ENCODE measurements around the gene PRKN.
"Not testable (repeated sequence)": the region's sequence is repeated elsewhere in the genome, so short reads cannot be mapped to it uniquely, and the experiment has no call there.

PRKN gene

GRCh38 chr6:161503570-161503969 is 1224.0 kb downstream of the PRKN start:
- Histone ChIP-seq H3K4me3 (ENCODE audit: extremely low read depth, insufficient read depth, low read length, poor library complexity, severe bottlenecking) (no peak overlapping the region), H3K9me3 (ENCODE audit: control insufficient read depth, low read length) (no peaks in the 10 kb centered on the region), H3K4me1 (ENCODE audit: control insufficient read depth, insufficient read depth, low read length, poor library complexity, severe bottlenecking) (no peaks in the 10 kb centered on the region), H3K36me3 (ENCODE audit: control insufficient read depth, insufficient read depth, low read length) (no peaks in the 10 kb centered on the region), H3K27ac (ENCODE audit: low read depth, low read length, severe bottlenecking) (no peak overlapping the region)
- 50 to 53% methylated on average over 1 to 3 of the region's 4 CpGs for WGBS, 2 experiments (ENCODE audit: insufficient coverage in 2 of 2)

- Histone ChIP-seq H3K27ac (ENCODE audit: low read depth, low read length, severe bottlenecking) (no peak overlapping the region), H3K4me1 (ENCODE audit: control insufficient read depth, insufficient read depth, low read length, poor library complexity, severe bottlenecking) (no peaks in the 10 kb centered on the region), H3K4me3 (ENCODE audit: extremely low read depth, insufficient read depth, low read length, poor library complexity, severe bottlenecking) (no peak overlapping the region), H3K36me3 (ENCODE audit: control insufficient read depth, insufficient read depth, low read length) (no peaks in the 10 kb centered on the region), H3K9me3 (ENCODE audit: control insufficient read depth, low read length) (no peaks in the 10 kb centered on the region)
- WGBS, 2 experiments (ENCODE audit: insufficient coverage in 2 of 2) = no CpG with 5 or more reads among the region's 4 CpGs
These were observed 1228.7 kb downstream of the PRKN start for GRCh38 chr6:161498881-161499280.

GRCh38 chr6:161498359-161498758 is 1229.2 kb downstream of the PRKN start:
- H3K36me3 ChIP-seq (ENCODE audit: control insufficient read depth, insufficient read depth, low read length) = no peaks in the 10 kb centered on the region
- WGBS, 2 experiments (ENCODE audit: insufficient coverage in 2 of 2) = 41% methylated on average over 5 of the region's 7 CpGs; no CpG with 5 or more reads in 1 of the 2 experiments
- no peaks in the 10 kb centered on the region for H3K4me1 ChIP-seq (ENCODE audit: control insufficient read depth, insufficient read depth, low read length, poor library complexity, severe bottlenecking)
- H3K27ac ChIP-seq (ENCODE audit: low read depth, low read length, severe bottlenecking) = no peak overlapping the region
- H3K9me3 ChIP-seq (ENCODE audit: control insufficient read depth, low read length) = no peaks in the 10 kb centered on the region
- H3K4me3 ChIP-seq (ENCODE audit: extremely low read depth, insufficient read depth, low read length, poor library complexity, severe bottlenecking) = no peak overlapping the region

GRCh38 chr6:161496941-161497340 is 1230.6 kb downstream of the PRKN start:
- H3K27ac ChIP-seq (ENCODE audit: low read depth, low read length, severe bottlenecking) = no peak overlapping the region
- 95 to 100% methylated on average over 6 of the region's 8 CpGs for WGBS, 2 experiments (ENCODE audit: insufficient coverage in 2 of 2)
- H3K9me3 ChIP-seq (ENCODE audit: control insufficient read depth, low read length) = no peaks in the 10 kb centered on the region
- H3K4me1 ChIP-seq (ENCODE audit: control insufficient read depth, insufficient read depth, low read length, poor library complexity, severe bottlenecking) = no peaks in the 10 kb centered on the region
- H3K4me3 ChIP-seq (ENCODE audit: extremely low read depth, insufficient read depth, low read length, poor library complexity, severe bottlenecking) = no peak overlapping the region
- H3K36me3 ChIP-seq (ENCODE audit: control insufficient read depth, insufficient read depth, low read length) = no peaks in the 10 kb centered on the region

GRCh38 chr6:161496271-161496670 is 1231.3 kb downstream of the PRKN start:
- not testable (repeated sequence) for H3K4me1 ChIP-seq (ENCODE audit: control insufficient read depth, insufficient read depth, low read length, poor library complexity, severe bottlenecking); H3K9me3 ChIP-seq (ENCODE audit: control insufficient read depth, low read length); H3K27ac ChIP-seq (ENCODE audit: low read depth, low read length, severe bottlenecking); H3K36me3 ChIP-seq (ENCODE audit: control insufficient read depth, insufficient read depth, low read length); H3K4me3 ChIP-seq (ENCODE audit: extremely low read depth, insufficient read depth, low read length, poor library complexity, severe bottlenecking)
- 84% methylated on average over 4 of the region's 4 CpGs; no CpG with 5 or more reads in 1 of the 2 experiments for WGBS, 2 experiments (ENCODE audit: insufficient coverage in 2 of 2)

GRCh38 chr6:161494566-161494965 is 1233.0 kb downstream of the PRKN start:
- Histone ChIP-seq H3K4me1 (ENCODE audit: control insufficient read depth, insufficient read depth, low read length, poor library complexity, severe bottlenecking) (no peaks in the 10 kb centered on the region), H3K36me3 (ENCODE audit: control insufficient read depth, insufficient read depth, low read length) (no peaks in the 10 kb centered on the region), H3K9me3 (ENCODE audit: control insufficient read depth, low read length) (no peaks in the 10 kb centered on the region), H3K4me3 (ENCODE audit: extremely low read depth, insufficient read depth, low read length, poor library complexity, severe bottlenecking) (no peak overlapping the region), H3K27ac (ENCODE audit: low read depth, low read length, severe bottlenecking) (no peak overlapping the region)
- 86 to 98% methylated on average over 3 to 5 of the region's 7 CpGs for WGBS, 2 experiments (ENCODE audit: insufficient coverage in 2 of 2)

GRCh38 chr6:161493576-161494118 is 1233.9 kb downstream of the PRKN start:
- H3K4me3 ChIP-seq (ENCODE audit: extremely low read depth, insufficient read depth, low read length, poor library complexity, severe bottlenecking) = no peak overlapping the region
- H3K4me1 ChIP-seq (ENCODE audit: control insufficient read depth, insufficient read depth, low read length, poor library complexity, severe bottlenecking) = no peaks in the 10 kb centered on the region
- no peaks in the 10 kb centered on the region for H3K36me3 ChIP-seq (ENCODE audit: control insufficient read depth, insufficient read depth, low read length)
- WGBS, 2 experiments (ENCODE audit: insufficient coverage in 2 of 2) = 83 to 85% methylated on average over 7 to 9 of the region's 13 CpGs
- H3K9me3 ChIP-seq (ENCODE audit: control insufficient read depth, low read length) = no peaks in the 10 kb centered on the region
- H3K27ac ChIP-seq (ENCODE audit: low read depth, low read length, severe bottlenecking) = no peak overlapping the region

- no peaks in the 10 kb centered on the region for H3K9me3 ChIP-seq (ENCODE audit: control insufficient read depth, low read length)
- 81 to 97% methylated on average over 3 of the region's 5 CpGs for WGBS, 2 experiments (ENCODE audit: insufficient coverage in 2 of 2)
- H3K27ac ChIP-seq (ENCODE audit: low read depth, low read length, severe bottlenecking) = no peak overlapping the region
- H3K4me3 ChIP-seq (ENCODE audit: extremely low read depth, insufficient read depth, low read length, poor library complexity, severe bottlenecking) = no peak overlapping the region
- H3K4me1 ChIP-seq (ENCODE audit: control insufficient read depth, insufficient read depth, low read length, poor library complexity, severe bottlenecking) = peaks cover 21% of the 10 kb centered on the region
- no peaks in the 10 kb centered on the region for H3K36me3 ChIP-seq (ENCODE audit: control insufficient read depth, insufficient read depth, low read length)
These were observed 1237.8 kb downstream of the PRKN start for GRCh38 chr6:161489626-161490306.

- Histone ChIP-seq H3K36me3 (ENCODE audit: control insufficient read depth, insufficient read depth, low read length) (no peaks in the 10 kb centered on the region), H3K27ac (ENCODE audit: low read depth, low read length, severe bottlenecking) (no peak overlapping the region), H3K4me3 (ENCODE audit: extremely low read depth, insufficient read depth, low read length, poor library complexity, severe bottlenecking) (no peak overlapping the region), H3K4me1 (ENCODE audit: control insufficient read depth, insufficient read depth, low read length, poor library complexity, severe bottlenecking) (peaks cover 21% of the 10 kb centered on the region), H3K9me3 (ENCODE audit: control insufficient read depth, low read length) (no peaks in the 10 kb centered on the region)
- WGBS, 2 experiments (ENCODE audit: insufficient coverage in 2 of 2) = 95 to 96% methylated on average over 1 to 4 of the region's 5 CpGs
These were observed 1239.9 kb downstream of the PRKN start for GRCh38 chr6:161487694-161488093.

- no peaks in the 10 kb centered on the region for H3K36me3 ChIP-seq (ENCODE audit: control insufficient read depth, insufficient read depth, low read length)
- no CpG with 5 or more reads among the region's 1 CpG for WGBS, 2 experiments (ENCODE audit: insufficient coverage in 2 of 2)
- no peaks in the 10 kb centered on the region for H3K9me3 ChIP-seq (ENCODE audit: control insufficient read depth, low read length)
- no peak overlapping the region for H3K27ac ChIP-seq (ENCODE audit: low read depth, low read length, severe bottlenecking)
- H3K4me3 ChIP-seq (ENCODE audit: extremely low read depth, insufficient read depth, low read length, poor library complexity, severe bottlenecking) = no peak overlapping the region
- H3K4me1 ChIP-seq (ENCODE audit: control insufficient read depth, insufficient read depth, low read length, poor library complexity, severe bottlenecking) = peaks cover 21% of the 10 kb centered on the region
These were observed 1240.4 kb downstream of the PRKN start for GRCh38 chr6:161487217-161487531.

GRCh38 chr6:161486361-161487216 is 1241.0 kb downstream of the PRKN start:
- H3K4me3 ChIP-seq (ENCODE audit: extremely low read depth, insufficient read depth, low read length, poor library complexity, severe bottlenecking) = no peak overlapping the region
- H3K36me3 ChIP-seq (ENCODE audit: control insufficient read depth, insufficient read depth, low read length) = no peaks in the 10 kb centered on the region
- H3K9me3 ChIP-seq (ENCODE audit: control insufficient read depth, low read length) = no peaks in the 10 kb centered on the region
- no peak overlapping the region for H3K27ac ChIP-seq (ENCODE audit: low read depth, low read length, severe bottlenecking)
- 61 to 70% methylated on average over 5 to 6 of the region's 7 CpGs for WGBS, 2 experiments (ENCODE audit: insufficient coverage in 2 of 2)
- H3K4me1 ChIP-seq (ENCODE audit: control insufficient read depth, insufficient read depth, low read length, poor library complexity, severe bottlenecking) = peaks cover 21% of the 10 kb centered on the region
